AG09319 (cell line): Measurements from ENCODE around the gene LRRK1.

Source experiments
- DNase-seq: peaks from one replicate; pipeline ENCODE4 v3.0.0-alpha.2; 2010; ENCODE audit warnings: low read depth; ENCODE audit errors: extremely low read depth
- CTCF ChIP-seq: IDR thresholded peaks from 2 replicates; pipeline ENCODE4 v1.5.1; 2011; ENCODE audit warnings: low read depth, mild to moderate bottlenecking, inconsistent platforms, low read length, moderate library complexity

Gene LRRK1

GRCh38 chr15:101100118-101100517 is 181.0 kb downstream of the LRRK1 start:
- no peak for TF ChIP-seq CTCF
- DNase-seq: no peak

- no peak for DNase-seq
- no peak for TF ChIP-seq CTCF
These were observed 181.7 kb downstream of the LRRK1 start for GRCh38 chr15:101100593-101101442.

GRCh38 chr15:101101676-101102075 is 182.5 kb downstream of the LRRK1 start:
- DNase-seq: no peak

GRCh38 chr15:101102746-101103145 is 183.6 kb downstream of the LRRK1 start:
- no peak for TF ChIP-seq CTCF

More at GRCh38 chr15:101101676-101102075, 182.5 kb downstream of the LRRK1 start:
- no peak for TF ChIP-seq CTCF

GRCh38 chr15:101103598-101103997 is 184.4 kb downstream of the LRRK1 start:
- no peak for TF ChIP-seq CTCF
- no peak for DNase-seq

More at GRCh38 chr15:101102746-101103145, 183.6 kb downstream of the LRRK1 start:
- no peak for DNase-seq

- no peak for TF ChIP-seq CTCF
- no peak for DNase-seq
These were observed 185.0 kb downstream of the LRRK1 start for GRCh38 chr15:101104141-101104540.

GRCh38 chr15:101105059-101105891 is 186.1 kb downstream of the LRRK1 start:
- TF ChIP-seq CTCF: no peak
- no peak for DNase-seq
